GM12891 (cell line): ENCODE data around the gene GLCCI1.

ENCODE experiments used
- POLR2A ChIP-seq: IDR thresholded peaks from 2 replicates; pipeline ENCODE4 v1.6.1; 2011; ENCODE audit warnings: low read depth, low read length, control low read depth
- POLR2AphosphoS5 ChIP-seq: IDR thresholded peaks from 2 replicates; pipeline ENCODE4 v1.6.1; 2011; ENCODE audit warnings: low read depth, low read length, control low read depth
- TAF1 ChIP-seq: IDR thresholded peaks from 2 replicates; pipeline ENCODE4 v1.6.1; 2011; ENCODE audit warnings: low read depth, low read length, control low read depth

DNA sequence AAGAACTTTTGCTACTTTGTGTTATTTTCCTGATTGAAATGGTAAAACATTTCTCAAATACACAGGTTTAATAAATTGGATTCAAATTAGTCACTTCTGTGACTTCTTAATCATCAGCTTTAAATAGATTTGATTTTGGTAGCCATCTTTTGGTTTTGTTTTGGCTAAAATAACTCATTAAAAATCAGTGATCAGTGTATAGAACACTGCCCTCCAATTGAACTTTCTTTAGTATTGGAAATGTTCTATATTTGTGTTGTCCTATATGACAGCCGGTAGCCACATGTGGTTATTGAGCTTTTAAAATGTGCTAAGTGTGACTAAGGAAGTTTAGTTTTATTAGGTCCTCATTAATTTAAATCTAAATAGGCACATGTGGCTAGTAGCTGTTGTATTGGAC lies 50.4 kb downstream of the GLCCI1 start:
- no peak for TF ChIP-seq POLR2A
- TF ChIP-seq POLR2AphosphoS5, result no peak
- no peak for TF ChIP-seq TAF1
